Endothelial cell of umbilical vein (primary cell): ENCODE measurements around the gene COA7. TPM values are rescaled to one million over a fixed set of nuclear protein-coding genes. Genes with fewer than 3 reads are reported as not detected.

Source experiments
- BruUV-seq: library from RNA; stranded (reverse); fragments of 400-500 nt; replicated peaks from 2 replicates; lab custom pipeline; 2021; lab: Mats Ljungman, UMichigan
- CTCF ChIA-PET: fragments of 300-600, 350-600 bp; sonication (Branson Sonifier 250); formaldehyde crosslinking; loops from one replicate; lab custom pipeline; 2021; ENCODE audit warnings: antibody characterized with exemption, inconsistent platforms; lab: Charles Lee
- POLR2A ChIA-PET: fragments of 300-600, 350-600 bp; sonication (Branson Sonifier 250); formaldehyde crosslinking; loops from one replicate; lab custom pipeline; 2021; ENCODE audit warnings: antibody characterized with exemption, inconsistent platforms; lab: Charles Lee
- DNase-seq: peaks from one replicate; pipeline ENCODE4 v3.0.0-alpha.2; 2011; ENCODE audit warnings: low read depth, low spot score
- FAIRE-seq: peaks from 2 replicates; lab custom pipeline; 2011; peaks lifted over from hg19 to GRCh38; lab: Jason Lieb, UNC
- H2AFZ ChIP-seq: 2 replicates; pipeline ENCODE4 v1.6.0; 2012; ENCODE audit warnings: low read depth, low read length, control low read depth, inconsistent platforms
- H3K27ac ChIP-seq: 2 replicates; pipeline ENCODE4 v1.5.1; 2011; ENCODE audit warnings: low read depth, mild to moderate bottlenecking, control low read depth, low read length, moderate library complexity; ENCODE audit not compliant: insufficient read depth
- H3K27me3 ChIP-seq, 2 experiments: 2 replicates each; pipeline versions ENCODE4 v1.6.0 to v1.6.1; 2011; ENCODE audit warnings: low read length in 2 of 2, mixed read lengths in 1 of 2; ENCODE audit not compliant: control insufficient read depth in 2 of 2, insufficient read depth in 2 of 2
- H3K36me3 ChIP-seq, 2 experiments: 2 replicates in 1 of 2; 3 replicates in 1 of 2; pipeline ENCODE4 v1.5.1; 2011; ENCODE audit warnings: low read length in 2 of 2, mild to moderate bottlenecking in 1 of 2, moderate library complexity in 1 of 2; ENCODE audit not compliant: control insufficient read depth in 2 of 2, insufficient read depth in 2 of 2; ENCODE audit errors: extremely low read depth in 1 of 2
- H3K4me1 ChIP-seq: 3 replicates; pipeline ENCODE4 v1.5.1; 2011; ENCODE audit warnings: mild to moderate bottlenecking, low read length; ENCODE audit not compliant: control insufficient read depth, insufficient read depth; ENCODE audit errors: extremely low read depth
- H3K4me2 ChIP-seq: 2 replicates; pipeline ENCODE4 v1.6.1; 2011; ENCODE audit warnings: low read length, control low read depth, mixed read lengths; ENCODE audit not compliant: insufficient read depth
- H3K4me3 ChIP-seq, 3 experiments: fragments of 200-600 bp in 1 of 3; sonication (generic), shearing (Covaris generic) in 1 of 3; replicated peaks in 1 of 3; 2 replicates each; pipeline ENCODE4 v1.5.1; 2011 to 2016; ENCODE audit warnings: control low read depth in 3 of 3, low read length in 3 of 3, mild to moderate bottlenecking in 2 of 3, inconsistent platforms in 1 of 3, low read depth in 1 of 3, moderate library complexity in 1 of 3; ENCODE audit not compliant: insufficient read depth in 1 of 3
- H3K79me2 ChIP-seq: 2 replicates; pipeline ENCODE4 v1.6.0; 2012; ENCODE audit warnings: low read length, inconsistent platforms; ENCODE audit not compliant: control insufficient read depth, insufficient read depth
- H3K9ac ChIP-seq: replicated peaks from 2 replicates; pipeline ENCODE3; 2011; ENCODE audit warnings: low read length, control low read depth; ENCODE audit not compliant: insufficient read depth; ENCODE audit errors: extremely low read depth
- H3K9me1 ChIP-seq: replicated peaks from 3 replicates; pipeline ENCODE4 v1.6.0; 2011; ENCODE audit warnings: mild to moderate bottlenecking, low read length; ENCODE audit not compliant: control insufficient read depth, insufficient read depth; ENCODE audit errors: extremely low read depth
- H3K9me3 ChIP-seq: replicated peaks from 2 replicates; pipeline ENCODE4 v1.5.1; 2012; ENCODE audit warnings: low read length, inconsistent platforms; ENCODE audit not compliant: control insufficient read depth, insufficient read depth
- H4K20me1 ChIP-seq: replicated peaks from 2 replicates; pipeline ENCODE3; 2011; ENCODE audit warnings: mild to moderate bottlenecking, low read length; ENCODE audit not compliant: control insufficient read depth, insufficient read depth; ENCODE audit errors: extremely low read depth
- CTCF ChIP-seq, 2 donors: IDR thresholded peaks; 1 replicate in 1 of 2; 2 replicates in 1 of 2; pipeline ENCODE4 v1.5.1; 2011; ENCODE audit warnings: low read length in 2 of 2, mild to moderate bottlenecking in 2 of 2, moderate library complexity in 2 of 2, control low read depth in 1 of 2, inconsistent platforms in 1 of 2, low read depth in 1 of 2; ENCODE audit not compliant: insufficient read depth in 1 of 2; ENCODE audit errors: extremely low read depth in 1 of 2
- FOS ChIP-seq: IDR thresholded peaks from 2 replicates; pipeline ENCODE4 v1.6.1; 2011; ENCODE audit warnings: mild to moderate bottlenecking, low read length, moderate library complexity, borderline replicate concordance; ENCODE audit not compliant: insufficient read depth
- GATA2 ChIP-seq: IDR thresholded peaks from 2 replicates; pipeline ENCODE4 v1.7.0; 2011; ENCODE audit warnings: low read depth, mild to moderate bottlenecking, moderate library complexity, mixed read lengths, low read length; ENCODE audit not compliant: insufficient read length, insufficient read depth
- MAX ChIP-seq: IDR thresholded peaks from 2 replicates; pipeline ENCODE4 v1.6.1; 2011; ENCODE audit not compliant: insufficient read depth, insufficient read length
- POLR2A ChIP-seq: IDR thresholded peaks from 2 replicates; pipeline ENCODE4 v1.6.1; 2012; ENCODE audit warnings: low read depth, mild to moderate bottlenecking, control low read depth, low read length
- POLR2AphosphoS5 ChIP-seq: IDR thresholded peaks from 2 replicates; pipeline ENCODE4 v1.6.1; 2012; ENCODE audit warnings: low read depth, mild to moderate bottlenecking, control low read depth, low read length, moderate library complexity; ENCODE audit not compliant: insufficient read depth
- dilution Hi-C: fragments of 300-500 bp; cut with MboI; formaldehyde crosslinking; loops from one replicate; pipeline ENCODE4 v1.15.0; 2019; ENCODE audit warnings: low sequenced_read_pairs; ENCODE audit not compliant: extremely low pct_ligation_motif_present
- intact Hi-C: fragments of 100-400 bp; cut with micrococcal nuclease; formaldehyde crosslinking; loops from one replicate; pipeline ENCODE4 v1.10.0; 2022
- polyA plus RNA-seq, 4 experiments: library from polyadenylated mRNA; depleted of rRNA in 3 of 4; stranded (reverse) in 3 of 4; unstranded in 1 of 4; fragments of >200 nt; gene quantifications; 2 replicates each; pipeline versions ENCODE4 v1.2.1 to v1.2.3, GENCODE V29; 2011 to 2012; ENCODE audit warnings: missing spikeins in 1 of 4
- total RNA-seq: library from RNA; stranded (reverse); gene quantifications from 2 replicates; pipeline ENCODE4 v1.2.3, GENCODE V29; 2021

The COA7 gene
- total and polyA plus RNA-seq, 2 donors (not counting 3 experiments of a cell fraction or from before 2014, with no cell fraction given): 11.7 to 28.6 TPM

- no peak for DNase-seq
- BruUV-seq: no TSS peak
- Histone ChIP-seq H3K27ac (no peak overlapping the region), H3K9ac (no peak overlapping the region), H3K27me3 (peaks cover 0 to 5% of the 10 kb centered on the region in 2 experiments), H3K9me1 (no peaks in the 10 kb centered on the region), H3K36me3 (peaks cover 0 to 1% of the 10 kb centered on the region in 2 experiments), H2AFZ (no peak overlapping the region), H3K4me1 (peaks cover 3% of the 10 kb centered on the region), H3K9me3 (no peaks in the 10 kb centered on the region), H4K20me1 (no peaks in the 10 kb centered on the region), H3K79me2 (peaks cover 35% of the 10 kb centered on the region), H3K4me3 (no peak overlapping the region), H3K4me2 (no peak overlapping the region)
- dilution Hi-C loops: no loop called here
- no peak for FAIRE-seq
- TF ChIP-seq MAX: no peak
- intact Hi-C loops: loop anchor here (2.0 kb wide), 1 partner anchor 29 kb away; the partner anchor contains the start of gene COA7
- POLR2A ChIA-PET: interaction anchor here (0.6 kb wide), 1 partner anchor 175 kb away, joined by 4 read pairs; the partner anchor contains the start of gene TUT4
- CTCF ChIA-PET: interaction anchor here (1.4 kb wide), 1 partner anchor 20 kb away, joined by 4 read pairs; no protein-coding TSS in a partner anchor
Measured at GRCh38 chr1:52727956-52728656, 30.0 kb upstream of the COA7 start.

GRCh38 chr1:52727114-52727586 is 29.0 kb upstream of the COA7 start:
- TF ChIP-seq POLR2A (no peak), GATA2 (no peak), POLR2AphosphoS5 (no peak), CTCF (IDR thresholded peaks at IDR 0.05; ENCODE audit: extremely low read depth in 1 of 2, insufficient read depth in 1 of 2, low read depth in 1 of 2, low read length in 2 of 2) (no peak), FOS (no peak)
- Histone ChIP-seq H3K27me3 (peaks cover 0 to 5% of the 10 kb centered on the region in 2 experiments), H3K9ac (peak overlapping the region; percentile 86), H3K27ac (no peak overlapping the region), H3K9me3 (no peaks in the 10 kb centered on the region), H3K79me2 (peaks cover 35% of the 10 kb centered on the region), H3K9me1 (no peaks in the 10 kb centered on the region), H3K36me3 (peaks cover 0 to 1% of the 10 kb centered on the region in 2 experiments), H3K4me2 (peak overlapping the region; percentile 65), H4K20me1 (no peaks in the 10 kb centered on the region), H3K4me1 (peaks cover 3% of the 10 kb centered on the region), H2AFZ (peak overlapping the region; percentile 83), H3K4me3 (peak overlapping the region; percentile 77 to 99 (median 87))
- dilution Hi-C loops (no loop called here), intact Hi-C loops (loop anchor here (2.0 kb wide), 1 partner anchor 28 kb away; the partner anchor contains the start of gene COA7)
- POLR2A ChIA-PET: no interaction called here
- TSS peak; percentile 55 for BruUV-seq
- DNase-seq (peak; percentile 24), FAIRE-seq (no peak)
- CTCF ChIA-PET: interaction anchor here (1.1 to 2.1 kb wide), 4 partner anchors 11 to 455 kb away, joined by 3 to 6 read pairs (median 3); no protein-coding TSS in a partner anchor
